Measurements from ENCODE around the gene NKAPD1.
"Not testable (repeated sequence)": the region's sequence is repeated elsewhere in the genome, so short reads cannot be mapped to it uniquely, and the experiment has no call there.

Gene NKAPD1

DNA sequence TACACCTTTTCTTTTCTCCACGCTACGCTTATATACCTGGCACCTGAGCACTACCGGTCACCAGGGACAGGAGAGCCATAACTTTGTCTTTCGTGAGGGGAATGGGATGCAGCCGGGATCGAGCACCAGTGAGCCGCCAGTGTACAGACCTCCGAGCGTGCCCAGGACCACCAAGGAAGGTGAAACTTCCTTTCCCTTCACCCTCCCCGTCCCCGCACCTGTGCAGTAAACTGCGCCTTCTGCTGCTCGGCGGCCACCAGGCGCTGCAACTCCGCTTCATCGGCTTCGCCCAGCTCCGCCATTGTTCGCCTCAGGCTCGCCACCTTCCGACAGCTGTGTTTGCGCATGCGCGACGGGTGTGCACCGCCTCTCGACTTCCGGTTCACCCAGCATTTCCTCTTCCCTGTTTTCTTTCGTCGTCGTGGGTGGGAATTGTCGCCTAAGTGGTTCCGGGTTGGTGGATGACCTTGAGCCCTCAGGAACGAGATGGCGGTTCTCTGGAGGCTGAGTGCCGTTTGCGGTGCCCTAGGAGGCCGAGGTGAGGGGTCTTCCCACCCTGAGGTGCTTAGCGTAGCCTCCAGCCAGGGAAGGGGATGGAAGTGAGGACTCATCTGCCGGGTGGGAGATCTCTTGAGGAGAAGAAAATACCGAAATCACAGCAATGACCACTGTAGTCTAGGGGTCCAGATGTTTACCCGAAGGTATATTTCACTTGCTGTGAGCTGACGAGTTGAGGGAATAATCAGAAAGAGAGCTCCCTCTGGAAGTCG is 12.5 kb downstream of the NKAPD1 start, which contains the start of the genes SDHD and TIMM8B:
Gene SDHD (plus strand): TSS at position 452 of the 770 bp plus-strand sequence. CDS start 35 bp downstream, at position 487.
Gene TIMM8B (minus strand): TSS at position 335 of the 770 bp plus-strand sequence. CDS start 33 bp downstream, at position 302.
- peak; percentile 89 for DNase-seq (ENCODE audit: low read depth, low spot score)

DNA sequence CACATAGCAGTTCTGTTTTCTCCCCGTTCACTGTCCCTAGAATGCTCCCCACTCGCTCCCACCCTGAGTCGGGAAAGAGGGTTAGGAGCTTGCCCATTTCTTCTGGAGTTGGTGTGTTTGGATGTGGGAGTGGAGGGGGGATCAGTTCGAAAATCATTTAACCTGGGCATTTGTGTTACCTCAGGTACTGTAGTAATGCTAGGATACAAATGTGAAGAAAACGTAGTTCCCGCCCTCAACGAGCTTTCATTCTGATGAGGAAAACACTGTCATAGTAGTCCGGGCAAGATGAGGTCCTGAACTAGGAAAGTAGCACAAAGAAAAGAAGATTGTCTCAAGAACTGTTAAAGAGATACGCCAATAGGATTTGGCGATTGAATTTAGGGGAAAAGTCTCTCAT is 13.1 kb downstream of the NKAPD1 start:
- no peak for DNase-seq (ENCODE audit: low read depth, low spot score)

DNA sequence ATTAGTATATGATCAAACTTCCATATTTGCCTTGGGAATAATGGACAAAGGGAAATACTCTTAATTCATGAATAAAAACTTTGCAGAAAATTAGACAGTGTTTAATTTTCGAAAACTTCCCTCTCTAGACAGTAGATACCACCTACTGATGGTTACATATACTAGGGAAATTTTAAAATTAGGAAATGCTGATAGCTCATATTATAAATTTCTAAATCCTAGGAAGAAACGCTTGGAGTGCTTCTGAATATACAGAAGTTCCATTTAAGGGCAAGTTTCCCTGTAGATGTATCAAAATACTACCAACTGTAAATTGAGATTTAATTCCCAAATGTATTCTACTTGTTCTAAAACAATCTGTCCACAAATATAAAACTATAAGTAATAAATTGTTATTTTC is 21.2 kb downstream of the NKAPD1 start:
- not testable (repeated sequence) for DNase-seq (ENCODE audit: low read depth, low spot score)

DNA sequence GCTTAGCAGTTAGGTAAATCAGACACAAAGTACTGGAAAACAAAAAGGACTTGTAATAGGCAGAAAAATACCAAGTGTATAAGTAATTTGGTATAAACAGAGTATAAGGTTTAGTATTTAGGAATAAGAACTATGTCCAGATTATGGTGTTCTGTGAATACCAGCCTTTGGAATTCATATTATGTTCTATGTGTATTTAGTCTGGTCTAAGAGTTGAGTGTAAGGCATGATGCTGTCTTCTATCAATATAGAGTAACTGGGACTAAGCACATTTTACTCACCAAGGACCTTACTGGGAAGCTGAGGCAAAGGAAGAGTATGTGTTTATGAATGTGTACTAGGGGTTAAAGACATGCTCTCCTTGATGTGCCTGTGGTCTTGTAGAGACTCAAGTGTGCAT is 22.1 kb downstream of the NKAPD1 start:
- no peak for DNase-seq (ENCODE audit: low read depth, low spot score)

DNA sequence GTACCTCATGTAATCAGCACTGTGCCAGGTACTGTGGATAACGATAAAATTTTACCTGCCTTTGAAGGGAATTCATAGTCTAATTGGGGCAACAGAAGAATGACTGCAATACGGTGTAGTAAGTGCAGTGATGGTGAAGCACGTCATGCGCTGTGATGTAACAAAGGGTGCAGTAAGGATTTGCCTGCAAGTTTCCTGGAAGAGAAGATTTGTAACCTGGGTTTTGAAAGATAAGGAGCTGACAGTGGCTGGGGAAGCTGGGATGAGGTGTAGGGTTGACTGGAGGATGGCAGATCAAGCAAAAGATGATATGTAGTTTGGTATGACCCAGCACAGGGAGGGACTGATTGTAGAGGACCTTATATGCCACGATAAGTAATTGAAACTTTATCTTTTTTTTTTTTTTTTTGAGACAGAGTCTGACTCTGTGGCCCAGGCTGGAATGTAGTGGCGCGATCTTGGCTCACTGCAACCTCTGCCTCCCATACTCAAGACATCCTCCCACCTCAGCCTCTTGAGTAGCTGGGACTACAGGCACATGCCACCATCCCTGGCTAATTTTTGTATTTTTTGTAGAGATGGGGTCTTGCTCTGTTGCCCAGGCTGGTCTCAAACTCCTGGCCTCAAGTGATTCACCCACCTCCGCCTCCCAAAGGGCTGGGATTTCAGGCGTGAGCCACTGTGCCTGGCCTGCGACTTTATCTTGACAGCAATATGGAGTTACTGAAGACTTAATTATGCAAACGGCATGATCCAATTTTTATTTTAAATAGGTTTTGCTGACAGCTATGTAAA is 23.8 kb downstream of the NKAPD1 start:
- no peak for DNase-seq (ENCODE audit: low read depth, low spot score)

DNA sequence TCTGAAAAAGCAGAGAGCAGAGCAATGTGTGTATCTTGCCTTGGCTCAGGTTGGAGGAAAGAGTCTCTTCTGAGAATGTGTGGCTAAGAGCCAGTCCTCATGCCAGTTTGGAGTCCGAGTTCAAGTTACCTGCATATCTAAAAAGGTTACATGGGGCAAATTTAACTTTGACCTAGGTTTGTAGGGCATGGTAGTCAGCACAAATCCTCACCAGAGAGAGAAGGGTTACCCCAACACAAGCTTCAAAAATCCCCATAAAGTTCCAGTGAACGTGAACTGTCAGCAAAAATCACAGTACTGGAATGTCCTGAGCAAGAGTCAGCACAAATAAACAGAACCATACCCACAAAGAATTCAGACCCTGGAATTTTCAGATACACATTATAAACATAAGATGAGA is 26.4 kb downstream of the NKAPD1 start:
- DNase-seq (ENCODE audit: low read depth, low spot score) = no peak

DNA sequence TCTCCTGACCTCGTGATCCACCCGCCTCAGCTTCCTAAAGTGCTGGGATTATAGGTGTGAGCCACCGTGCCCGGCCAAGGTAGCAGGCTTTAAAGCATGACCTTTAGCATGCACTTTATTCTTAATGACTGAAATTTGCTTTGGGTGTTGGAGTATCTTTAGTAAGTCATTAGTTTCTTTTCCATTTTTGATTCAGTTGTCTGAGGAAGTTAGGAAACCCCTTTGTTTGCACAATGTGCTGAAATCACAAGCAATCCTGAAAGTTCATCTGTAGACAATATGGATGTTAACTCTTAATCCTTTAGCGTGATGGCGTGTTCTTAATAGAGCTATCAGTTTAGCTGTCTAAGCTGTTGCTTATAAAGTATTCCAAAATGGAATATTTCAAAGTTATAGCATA is 29.3 kb downstream of the NKAPD1 start:
- DNase-seq (ENCODE audit: low read depth, low spot score) = no peak

DNA sequence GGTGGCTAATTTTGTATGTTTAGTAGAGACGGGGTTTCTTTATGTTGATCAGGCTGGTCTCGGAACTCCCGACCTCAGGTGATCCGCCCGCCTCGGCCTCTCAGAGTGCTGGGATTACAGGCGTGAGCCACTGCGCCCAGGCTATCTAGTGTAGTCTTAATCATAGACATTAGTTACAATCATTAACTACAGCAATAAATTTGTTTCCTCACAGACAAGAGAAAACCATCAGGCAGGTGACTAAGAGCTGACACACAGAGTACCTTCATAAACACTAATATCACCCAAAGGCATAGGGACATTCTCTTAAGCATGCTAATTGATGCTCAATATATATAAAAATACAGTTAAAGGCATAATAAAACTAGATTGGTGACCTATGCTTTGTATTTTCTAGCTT is 32.0 kb downstream of the NKAPD1 start:
- no peak for DNase-seq (ENCODE audit: low read depth, low spot score)

DNA sequence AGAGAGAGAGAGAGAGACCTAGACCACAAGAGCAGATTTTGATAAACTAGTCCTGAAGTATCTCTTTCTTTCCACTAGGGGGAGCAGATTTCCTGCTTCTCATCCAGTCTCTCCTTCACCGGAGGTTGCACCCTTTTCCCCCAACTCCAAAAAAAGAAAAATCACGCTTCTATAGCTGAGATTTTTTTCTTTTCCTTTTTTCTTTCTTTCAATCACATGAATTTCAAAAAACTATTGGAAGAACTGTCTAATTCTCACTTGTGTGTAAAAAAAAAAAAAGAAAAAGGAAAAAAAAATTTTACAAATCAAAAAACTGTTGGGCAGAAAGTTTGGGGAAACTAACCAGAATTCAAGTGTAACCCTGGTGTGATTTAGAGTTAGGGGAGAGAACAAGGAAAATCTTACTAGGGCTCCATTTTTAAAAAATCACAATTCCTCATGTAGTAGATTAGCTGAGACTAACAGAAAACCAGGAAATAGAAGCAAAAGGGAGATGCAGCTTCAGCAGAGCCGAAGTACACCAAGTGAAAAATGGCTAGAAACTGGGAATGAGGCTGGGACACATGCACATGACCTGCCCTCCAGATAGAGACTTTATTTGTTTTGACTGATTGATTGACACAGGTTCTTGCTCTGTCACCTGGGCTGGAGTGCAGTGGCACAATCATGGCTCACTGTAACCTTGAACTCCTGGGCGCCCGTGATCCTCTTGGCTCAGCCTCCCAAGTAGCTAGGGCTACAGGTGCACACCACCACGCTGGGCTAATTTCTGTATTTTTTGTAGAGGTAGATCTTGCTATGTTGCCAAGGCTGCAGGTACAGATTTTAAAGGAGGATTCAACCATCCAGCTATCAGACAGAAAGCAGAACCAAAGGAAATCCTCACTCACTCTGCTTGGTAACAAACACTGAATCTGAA is 39.7 kb downstream of the NKAPD1 start:
- DNase-seq (ENCODE audit: low read depth, low spot score) = peak; percentile 17

DNA sequence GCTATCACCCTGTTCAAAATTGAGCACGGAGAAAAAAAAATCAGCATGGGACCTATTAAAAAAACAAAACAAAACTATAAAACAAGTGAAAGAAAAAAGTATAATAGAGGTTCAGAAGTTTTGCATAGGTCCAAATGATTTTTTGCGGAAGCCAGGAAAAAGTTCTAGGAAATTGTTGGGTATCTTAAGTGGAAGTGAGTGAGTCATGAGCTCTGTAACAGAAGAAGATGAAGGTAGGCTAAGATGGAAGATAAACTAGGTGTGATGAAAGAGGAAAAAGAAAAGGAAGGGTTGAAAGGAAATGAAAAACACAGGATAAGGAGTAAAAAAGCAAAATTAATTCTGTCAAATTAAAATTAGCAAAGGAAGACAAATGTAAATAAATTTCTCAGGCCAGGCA is 40.4 kb downstream of the NKAPD1 start:
- no peak for DNase-seq (ENCODE audit: low read depth, low spot score)

DNA sequence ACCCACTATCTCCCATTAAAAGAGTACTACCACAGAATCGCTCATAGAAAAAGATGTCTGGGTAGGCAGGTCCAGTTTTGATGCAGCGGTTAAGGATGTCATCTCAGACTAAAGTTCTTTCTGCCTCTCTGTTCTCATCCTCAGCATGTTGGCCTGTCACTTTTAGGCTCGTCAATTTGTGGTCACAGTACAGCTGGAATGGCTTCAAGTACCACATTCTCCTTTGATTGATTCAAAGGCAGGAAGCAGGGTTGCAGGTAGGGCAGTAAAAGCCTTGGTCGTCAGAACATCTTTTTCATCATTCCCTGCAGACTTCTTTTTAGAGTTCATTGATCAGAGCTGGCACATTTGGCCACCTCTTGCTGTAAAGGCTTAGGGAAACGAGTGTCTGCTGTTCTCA is 41.3 kb downstream of the NKAPD1 start:
- no peak for DNase-seq (ENCODE audit: low read depth, low spot score)

DNA sequence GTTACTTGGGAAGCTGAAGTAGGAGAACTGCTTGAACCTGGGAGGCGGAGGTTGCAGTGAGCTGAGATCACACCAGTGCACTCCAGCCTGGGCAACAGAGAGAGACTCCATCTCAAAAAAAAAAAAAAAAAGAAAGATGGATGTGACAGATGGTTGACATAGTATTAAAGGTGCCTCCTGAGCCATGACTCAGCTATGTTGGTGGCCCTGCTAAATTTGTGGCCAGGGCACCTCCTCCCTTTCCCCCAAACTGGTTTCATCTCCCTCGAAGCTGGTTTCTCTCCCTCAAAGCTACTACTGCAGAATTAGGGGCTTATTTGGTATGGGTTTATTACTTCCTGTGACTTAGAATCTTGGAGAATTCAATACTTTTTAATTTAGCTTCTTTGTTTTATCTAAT is 44.1 kb downstream of the NKAPD1 start:
- DNase-seq (ENCODE audit: low read depth, low spot score) = no peak

DNA sequence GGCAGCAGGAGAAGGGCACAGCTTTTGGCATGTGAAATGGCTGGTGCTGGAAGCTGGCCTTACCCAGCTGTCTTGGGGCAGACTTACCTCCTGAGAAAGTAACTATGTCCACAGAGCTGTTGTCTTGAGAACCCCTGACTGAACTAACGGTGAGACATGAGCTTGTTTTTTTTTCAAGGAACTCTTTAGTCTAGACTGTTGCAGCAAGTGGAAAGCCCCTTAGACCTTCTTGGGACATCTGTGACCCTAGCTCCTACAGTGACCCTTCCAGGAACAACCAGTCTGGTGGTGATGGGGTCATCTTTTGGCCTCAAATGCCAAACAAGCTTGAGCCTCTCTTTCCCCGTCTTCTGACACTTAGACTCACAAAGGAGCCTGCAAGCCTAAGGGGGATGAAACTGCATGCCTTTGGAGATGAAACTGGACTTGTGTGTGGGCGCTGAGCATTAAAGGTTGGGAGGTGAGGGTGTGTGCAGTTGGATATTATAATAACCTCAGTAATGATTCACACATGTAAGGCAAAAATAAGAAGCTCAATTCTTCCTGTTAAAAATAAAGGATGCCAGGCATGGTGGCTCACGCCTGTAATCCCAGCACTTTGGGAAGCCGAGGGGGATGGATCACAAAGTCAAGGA is 48.0 kb downstream of the NKAPD1 start:
- DNase-seq (ENCODE audit: low read depth, low spot score) = no peak

DNA sequence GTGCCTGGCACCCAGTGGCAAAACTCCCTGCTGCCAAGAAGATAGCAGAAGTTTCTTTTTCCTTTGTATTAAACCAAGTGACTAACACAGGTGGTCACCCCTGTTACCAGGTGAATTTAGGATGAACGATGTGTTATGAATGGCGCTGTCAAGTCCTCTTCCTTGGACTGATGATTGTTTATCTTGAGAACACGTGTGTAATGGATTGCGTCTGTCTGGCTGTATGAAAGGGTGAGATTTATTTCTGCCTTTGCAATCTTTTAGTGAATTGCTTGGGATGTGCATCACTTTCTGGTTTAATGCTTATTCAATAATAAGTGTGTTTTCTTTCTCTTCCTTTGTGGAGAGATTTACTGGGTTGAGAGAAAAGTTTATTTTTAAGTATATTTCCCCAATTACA is 49.0 kb downstream of the NKAPD1 start:
- no peak for DNase-seq (ENCODE audit: low read depth, low spot score)

DNA sequence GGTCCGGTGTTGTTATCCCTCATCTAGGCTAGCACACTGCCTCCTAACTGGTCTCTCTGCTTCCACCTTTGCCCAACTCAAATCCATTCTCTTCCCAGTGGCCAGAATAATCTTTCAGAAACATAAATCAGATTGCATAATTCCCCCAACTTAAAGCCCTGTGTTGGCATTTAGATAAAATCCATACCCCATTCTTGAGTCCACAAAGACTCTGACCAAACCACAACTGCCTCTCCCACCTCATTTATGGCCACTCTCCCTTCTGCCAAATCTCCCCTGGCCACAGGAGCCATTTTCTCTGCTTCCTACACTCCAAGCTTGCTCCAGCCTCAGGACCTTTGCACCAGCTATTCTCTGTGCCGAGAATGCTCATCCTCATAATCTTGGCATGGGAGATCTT is 53.0 kb downstream of the NKAPD1 start:
- DNase-seq (ENCODE audit: low read depth, low spot score) = no peak

DNA sequence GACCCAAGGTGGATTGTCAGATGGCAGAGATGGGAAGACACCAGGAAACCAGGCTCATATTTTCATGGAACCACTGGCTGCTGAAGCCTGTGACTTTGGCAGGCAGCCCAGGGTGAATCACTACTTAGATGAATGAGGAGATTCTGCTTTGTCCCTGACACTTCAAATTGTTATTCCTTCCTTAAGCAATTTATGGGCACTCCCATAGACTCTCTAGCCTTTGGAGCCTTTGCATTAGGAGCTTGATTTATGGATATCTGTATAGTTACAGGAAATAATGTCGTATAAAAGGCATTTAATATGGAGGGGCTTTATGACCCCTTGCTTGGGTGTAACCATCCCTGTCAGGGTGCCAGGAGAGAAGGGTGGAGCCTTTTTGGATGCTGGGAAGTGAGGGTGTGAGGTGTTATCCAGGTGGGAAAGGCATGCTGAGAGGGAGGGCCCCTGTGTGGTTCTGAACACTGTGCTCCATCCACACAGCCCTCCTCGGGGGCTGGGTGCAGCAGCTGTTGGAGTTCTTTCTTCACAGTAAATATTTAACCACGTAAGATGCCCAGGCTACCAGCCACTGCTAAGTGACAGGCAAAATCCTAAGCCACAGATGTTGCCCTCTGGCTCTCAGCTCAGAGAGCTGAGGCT is 54.5 kb downstream of the NKAPD1 start:
- DNase-seq (ENCODE audit: low read depth, low spot score) = no peak

DNA sequence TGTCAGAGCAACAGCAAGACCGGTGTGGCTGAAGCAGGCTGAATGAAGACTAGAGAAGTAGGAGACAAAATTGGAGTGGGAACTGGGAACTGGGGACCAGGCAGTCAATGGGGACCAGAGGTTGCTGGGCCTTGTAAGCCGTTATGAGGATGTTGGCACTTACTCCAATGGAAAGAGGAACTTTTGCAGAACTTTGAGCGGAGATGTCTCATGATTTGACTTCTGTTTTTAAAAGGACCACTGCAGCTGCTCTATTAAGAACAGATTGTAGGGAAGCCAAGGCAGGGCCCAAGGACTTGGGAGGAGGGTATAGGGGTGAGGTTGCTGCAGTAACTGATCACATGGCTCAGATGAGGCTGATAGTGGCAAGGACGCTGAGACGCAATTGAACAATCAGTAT is 55.6 kb downstream of the NKAPD1 start:
- DNase-seq (ENCODE audit: low read depth, low spot score) = no peak

DNA sequence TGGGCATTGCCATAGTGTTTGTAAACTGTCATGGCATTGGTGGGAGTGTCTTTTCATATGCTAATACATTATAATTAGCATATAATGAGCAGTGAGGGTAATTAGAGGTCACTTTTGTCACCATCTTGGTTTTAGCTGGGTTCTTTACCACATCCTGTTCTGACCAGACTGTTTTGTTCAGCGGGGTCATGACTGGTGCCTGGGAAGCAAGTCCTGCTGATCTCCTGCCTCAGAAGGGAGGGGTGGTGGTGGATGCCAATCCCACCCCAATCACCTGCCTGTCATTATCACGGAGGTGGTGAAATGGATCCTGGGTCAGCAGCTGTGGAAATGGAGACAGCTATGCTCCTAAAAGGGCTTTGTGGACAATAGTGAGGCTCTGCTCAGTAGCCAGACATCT is 58.6 kb downstream of the NKAPD1 start:
- no peak for DNase-seq (ENCODE audit: low read depth, low spot score)

DNA sequence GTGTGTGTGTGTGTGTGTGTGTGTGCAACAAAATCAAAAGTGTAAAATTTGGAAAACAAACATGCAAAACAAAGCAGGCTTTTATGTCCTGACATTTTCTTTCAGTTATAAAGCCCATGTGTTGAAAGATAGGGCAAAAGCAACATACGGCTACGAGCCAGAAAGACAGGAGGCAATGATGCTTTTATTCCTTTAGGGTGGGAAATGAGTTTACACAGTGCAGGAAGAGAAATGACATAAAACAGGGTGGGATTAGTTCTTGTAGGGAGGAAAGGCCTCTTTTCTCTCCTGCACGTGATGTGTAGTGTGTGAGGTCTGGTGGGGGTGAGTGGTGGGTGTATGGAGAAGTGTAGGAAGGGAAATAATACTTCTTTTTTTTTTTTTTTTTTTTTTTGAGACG is 60.4 kb downstream of the NKAPD1 start:
- DNase-seq (ENCODE audit: low read depth, low spot score) = no peak

All from iPS DF 19.7 (cell line).